Smooth muscle cell of the brain vasculature (primary cell): ENCODE results near the gene TFF3.

Experiments
- DNase-seq: peaks from one replicate; pipeline ENCODE4 v3.0.0-alpha.2; 2012; ENCODE audit warnings: low read depth, low spot score

TFF3 gene

GRCh38 chr21:42315296-42315891 lies at the start of gene TFF3:
TFF3 (minus strand) TSS chr21:42315409; CDS start chr21:42315374, 35 bp downstream.
- peak; percentile 92 for DNase-seq

GRCh38 chr21:42364304-42364865 lies 49.2 kb upstream of the TFF3 start:
- no peak for DNase-seq

GRCh38 chr21:42363312-42363711 lies 48.1 kb upstream of the TFF3 start:
- DNase-seq = no peak

- DNase-seq = no peak
These were observed 47.5 kb upstream of the TFF3 start for GRCh38 chr21:42362700-42363099.

- DNase-seq = no peak
These were observed 47.0 kb upstream of the TFF3 start for GRCh38 chr21:42362198-42362597.

GRCh38 chr21:42361286-42361685 lies 46.1 kb upstream of the TFF3 start:
- no peak for DNase-seq

- DNase-seq = no peak
These were observed 45.1 kb upstream of the TFF3 start for GRCh38 chr21:42360317-42360716.

GRCh38 chr21:42358937-42359336 lies 43.7 kb upstream of the TFF3 start:
- no peak for DNase-seq

GRCh38 chr21:42358261-42358660 lies 43.1 kb upstream of the TFF3 start:
- no peak for DNase-seq

- no peak for DNase-seq
These were observed 42.1 kb upstream of the TFF3 start for GRCh38 chr21:42357307-42357706.

GRCh38 chr21:42356650-42357049 lies 41.4 kb upstream of the TFF3 start:
- no peak for DNase-seq

- no peak for DNase-seq
These were observed 40.8 kb upstream of the TFF3 start for GRCh38 chr21:42356046-42356445.

GRCh38 chr21:42353623-42354022 lies 38.4 kb upstream of the TFF3 start:
- DNase-seq = no peak

- DNase-seq = no peak
These were observed 37.4 kb upstream of the TFF3 start for GRCh38 chr21:42352441-42353095.

GRCh38 chr21:42351626-42352440 lies 36.6 kb upstream of the TFF3 start:
- no peak for DNase-seq

- no peak for DNase-seq
These were observed 35.8 kb upstream of the TFF3 start, which contains the start of gene TFF2 for GRCh38 chr21:42350927-42351426. TFF2 (minus strand) TSS chr21:42350994; CDS start chr21:42350957, 37 bp downstream.

GRCh38 chr21:42350318-42350910 lies 35.2 kb upstream of the TFF3 start:
- no peak for DNase-seq

- no peak for DNase-seq
These were observed 34.5 kb upstream of the TFF3 start for GRCh38 chr21:42349420-42350317.

- DNase-seq = no peak
These were observed 33.6 kb upstream of the TFF3 start for GRCh38 chr21:42348762-42349161.

GRCh38 chr21:42347601-42348327 lies 32.6 kb upstream of the TFF3 start:
- no peak for DNase-seq
